ENCODE measurements around the gene CIP2A. TPM values are rescaled to one million over a fixed set of nuclear protein-coding genes. Genes with fewer than 3 reads are reported as not detected.

Gene CIP2A
- total RNA-seq, 1 donor from 2014 or later = 66.5 TPM

DNA sequence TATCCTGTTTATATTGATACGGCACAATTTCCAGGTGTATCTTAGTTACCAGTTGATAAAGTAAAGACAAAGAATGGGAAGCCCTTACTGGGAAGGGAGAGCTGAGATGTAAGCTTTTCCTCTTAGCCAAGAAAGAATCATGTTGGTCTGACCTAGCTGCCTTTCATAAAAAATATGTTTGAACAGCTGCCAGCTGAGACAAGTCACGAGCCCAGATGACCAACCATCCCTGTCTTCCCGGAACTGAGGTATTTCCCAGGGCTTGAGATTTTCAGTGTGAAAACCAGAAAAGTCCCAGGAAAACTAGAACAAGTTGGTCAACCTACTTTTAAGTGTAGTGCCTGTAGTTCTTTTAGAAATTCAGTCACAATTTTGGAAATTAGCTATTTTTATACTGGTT lies 75.3 kb downstream of the CIP2A start:
- Mint-ChIP-seq H3K36me3 (peaks cover 2% of the 10 kb centered on the region), H3K27ac (no peak overlapping the region), H3K4me3 (no peak overlapping the region), H3K27me3 (ENCODE audit: insufficient read depth, low read depth) (peaks cover 2% of the 10 kb centered on the region), H3K9me3 (no peaks in the 10 kb centered on the region), H3K4me1 (peaks cover 25% of the 10 kb centered on the region)
- no peak overlapping the region for H3K27ac ChIP-seq
- H3K36me3 ChIP-seq = no peaks in the 10 kb centered on the region
- no peaks in the 10 kb centered on the region for H3K9me3 ChIP-seq (ENCODE audit: low read depth)
- no peak for DNase-seq (ENCODE audit: low spot score)
- no peaks in the 10 kb centered on the region for H3K79me2 ChIP-seq (ENCODE audit: low read depth)
- peaks cover 5% of the 10 kb centered on the region for H4K20me1 ChIP-seq (ENCODE audit: low read depth)
- H3K4me3 ChIP-seq = no peak overlapping the region
- no peaks in the 10 kb centered on the region for H3K27me3 ChIP-seq
- peaks cover 18% of the 10 kb centered on the region for H3F3A ChIP-seq (ENCODE audit: low read depth)
- no peak overlapping the region for H3K9ac ChIP-seq
- no peak for TF ChIP-seq CTCF (IDR thresholded peaks at IDR 0.05)
- no peak for TF ChIP-seq EZH2 (IDR thresholded peaks at IDR 0.05)
- TF ChIP-seq EZH2phosphoT487 (IDR thresholded peaks at IDR 0.05) = no peak
- peaks cover 33% of the 10 kb centered on the region for H3K4me1 ChIP-seq
- H3K4me2 ChIP-seq = no peak overlapping the region
- no peak overlapping the region for H2AFZ ChIP-seq (replicated peaks)

DNA sequence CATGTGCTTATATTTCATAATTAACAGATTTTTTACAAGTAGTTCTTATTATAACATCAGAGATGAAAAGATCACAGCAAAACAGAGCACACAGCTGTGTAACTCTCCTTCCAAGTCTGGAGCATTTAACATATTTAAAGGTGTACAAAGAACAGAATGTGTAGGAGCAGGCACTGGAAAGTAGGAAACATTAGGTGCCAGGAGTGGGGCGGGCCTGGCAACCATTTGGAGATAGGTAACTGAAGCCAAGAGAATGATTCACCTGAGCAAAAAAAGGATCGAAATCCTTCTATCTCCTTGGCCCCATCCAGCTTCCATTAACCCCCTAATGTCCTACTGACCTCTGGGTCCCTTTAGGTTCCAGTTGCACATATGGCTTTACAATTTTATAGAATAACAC lies 76.6 kb downstream of the CIP2A start:
- Histone ChIP-seq H3K27me3 (no peaks in the 10 kb centered on the region), H3F3A (ENCODE audit: low read depth) (peaks cover 18% of the 10 kb centered on the region), H3K9me3 (ENCODE audit: low read depth) (no peaks in the 10 kb centered on the region), H2AFZ (replicated peaks) (no peak overlapping the region), H3K36me3 (no peaks in the 10 kb centered on the region), H3K4me1 (peaks cover 33% of the 10 kb centered on the region), H3K79me2 (ENCODE audit: low read depth) (no peaks in the 10 kb centered on the region), H4K20me1 (ENCODE audit: low read depth) (peaks cover 5% of the 10 kb centered on the region), H3K4me3 (no peak overlapping the region), H3K27ac (no peak overlapping the region), H3K9ac (no peak overlapping the region), H3K4me2 (no peak overlapping the region)
- Mint-ChIP-seq H3K4me1 (peaks cover 26% of the 10 kb centered on the region), H3K27ac (no peak overlapping the region), H3K36me3 (peaks cover 2% of the 10 kb centered on the region), H3K27me3 (ENCODE audit: insufficient read depth, low read depth) (no peaks in the 10 kb centered on the region), H3K4me3 (no peak overlapping the region), H3K9me3 (no peaks in the 10 kb centered on the region)
- TF ChIP-seq EZH2phosphoT487 (IDR thresholded peaks at IDR 0.05) (no peak), EZH2 (IDR thresholded peaks at IDR 0.05) (no peak)
- DNase-seq (ENCODE audit: low spot score) = no peak

GRCh38 chr3:108511490-108511889 lies 77.7 kb downstream of the CIP2A start:
- Mint-ChIP-seq H3K4me3 (no peak overlapping the region), H3K27ac (no peak overlapping the region)
- H3K79me2 ChIP-seq (ENCODE audit: low read depth) = no peaks in the 10 kb centered on the region

More at GRCh38 chr3:108511490-108511889, 77.7 kb downstream of the CIP2A start:
- Histone ChIP-seq H3K4me2 (no peak overlapping the region), H3K4me3 (no peak overlapping the region), H4K20me1 (ENCODE audit: low read depth) (no peaks in the 10 kb centered on the region), H3F3A (ENCODE audit: low read depth) (peaks cover 8% of the 10 kb centered on the region), H3K27me3 (no peaks in the 10 kb centered on the region), H3K36me3 (no peaks in the 10 kb centered on the region), H3K4me1 (peaks cover 23% of the 10 kb centered on the region), H3K9ac (no peak overlapping the region), H3K27ac (no peak overlapping the region), H2AFZ (replicated peaks) (no peak overlapping the region), H3K9me3 (ENCODE audit: low read depth) (no peaks in the 10 kb centered on the region)
- Mint-ChIP-seq H3K27me3 (ENCODE audit: insufficient read depth, low read depth) (no peaks in the 10 kb centered on the region), H3K4me1 (peaks cover 21% of the 10 kb centered on the region), H3K9me3 (no peaks in the 10 kb centered on the region), H3K36me3 (peaks cover 2% of the 10 kb centered on the region)
- DNase-seq (ENCODE audit: low spot score) = no peak
- TF ChIP-seq CTCF (IDR thresholded peaks at IDR 0.05) (no peak), EZH2 (IDR thresholded peaks at IDR 0.05) (no peak), EZH2phosphoT487 (IDR thresholded peaks at IDR 0.05) (no peak)
